Stromal cell of bone marrow (primary cell): ENCODE data around the gene DYNC1H1.
A peak's percentile ranks its signal among the peaks of the same experiment; 100 is the strongest.
"Not testable (repeated sequence)": the region's sequence is repeated elsewhere in the genome, so short reads cannot be mapped to it uniquely, and the experiment has no call there.

Experiments
- DNase-seq: peaks from one replicate; pipeline ENCODE4 v3.0.0-alpha.2; 2012; ENCODE audit warnings: low read depth

The DYNC1H1 gene

DNA sequence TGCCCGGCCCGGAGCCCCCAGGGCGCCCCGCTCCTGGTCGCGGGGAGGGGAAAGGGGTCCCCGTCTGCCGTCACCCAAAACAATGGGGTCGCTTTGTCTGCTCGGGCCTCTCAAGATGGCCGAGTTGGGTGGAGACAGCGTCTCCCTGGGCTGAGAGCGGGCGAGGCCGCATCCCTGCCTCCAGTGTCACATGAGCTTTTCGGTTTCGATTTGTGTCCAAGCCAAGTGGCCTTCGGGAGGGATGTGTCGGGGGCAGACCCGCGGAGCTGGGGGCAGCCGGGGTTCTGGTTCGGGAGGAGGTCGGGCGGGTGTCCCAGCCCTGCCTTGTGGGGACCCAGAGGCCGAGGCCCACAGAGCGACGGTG, 790 bp downstream of the DYNC1H1 start:
- peak; percentile 42 for DNase-seq

DNA sequence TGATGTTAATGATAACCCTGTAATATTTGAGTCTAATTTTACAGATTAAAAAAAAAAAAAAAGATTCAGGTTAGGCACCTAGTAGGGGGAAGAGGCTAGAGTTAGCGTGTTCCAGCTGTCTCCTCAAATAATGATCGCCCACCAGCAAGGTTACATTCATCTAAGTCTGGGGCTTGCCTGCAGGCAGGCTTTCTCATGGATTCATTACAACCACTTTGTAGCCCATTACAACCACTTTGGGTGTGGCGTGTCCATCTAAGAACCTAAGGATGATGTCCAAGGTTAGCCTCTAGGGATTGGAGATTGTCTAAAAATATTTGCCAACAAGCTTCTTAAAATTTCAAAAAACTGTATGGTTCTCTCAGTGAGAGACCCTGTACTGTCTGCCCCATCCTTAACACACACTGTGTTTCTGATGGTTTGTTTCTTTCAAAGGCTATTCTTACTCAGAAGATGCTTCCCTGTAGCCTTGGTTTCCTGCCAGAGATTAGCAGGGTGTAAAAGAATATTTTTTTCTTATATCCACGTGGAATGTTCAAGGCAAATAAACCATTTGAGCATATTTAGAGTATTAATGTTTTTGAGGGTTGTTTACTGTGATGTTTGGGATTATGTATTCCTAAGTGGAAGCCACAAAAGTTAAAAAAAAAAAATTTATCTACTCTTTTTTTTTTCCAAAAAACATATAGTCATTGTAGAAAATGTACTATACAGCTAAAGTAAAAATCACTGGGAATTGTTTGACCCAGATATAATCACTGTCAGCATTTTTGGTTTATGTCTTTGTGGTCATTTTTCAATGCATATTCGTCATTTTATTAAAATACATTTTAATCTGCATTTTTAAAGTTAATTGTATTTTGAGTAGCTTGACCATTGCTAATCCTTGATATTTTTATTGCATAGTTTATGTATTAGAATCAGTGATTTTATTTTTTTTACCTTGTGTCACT, 1.7 kb downstream of the DYNC1H1 start:
- DNase-seq = no peak

DNA sequence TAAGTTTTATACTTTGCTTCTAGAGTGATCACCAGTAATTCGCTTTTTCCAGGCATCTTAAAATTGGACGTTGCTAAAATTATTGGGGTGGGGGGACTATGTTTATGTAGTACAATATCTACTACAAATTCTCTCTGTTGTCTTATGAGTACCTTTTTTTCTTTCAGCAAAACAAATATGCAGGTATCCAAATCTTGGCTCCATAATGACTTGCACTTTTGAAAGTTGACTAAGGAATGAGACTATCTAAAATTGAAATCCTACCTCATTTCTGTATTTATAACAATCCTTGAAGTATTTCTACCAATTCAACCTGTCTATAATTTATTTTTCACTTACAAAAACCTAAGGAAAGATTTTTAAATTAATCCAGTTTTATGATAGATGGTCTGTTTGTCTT, 2.4 kb downstream of the DYNC1H1 start:
- DNase-seq = no peak

DNA sequence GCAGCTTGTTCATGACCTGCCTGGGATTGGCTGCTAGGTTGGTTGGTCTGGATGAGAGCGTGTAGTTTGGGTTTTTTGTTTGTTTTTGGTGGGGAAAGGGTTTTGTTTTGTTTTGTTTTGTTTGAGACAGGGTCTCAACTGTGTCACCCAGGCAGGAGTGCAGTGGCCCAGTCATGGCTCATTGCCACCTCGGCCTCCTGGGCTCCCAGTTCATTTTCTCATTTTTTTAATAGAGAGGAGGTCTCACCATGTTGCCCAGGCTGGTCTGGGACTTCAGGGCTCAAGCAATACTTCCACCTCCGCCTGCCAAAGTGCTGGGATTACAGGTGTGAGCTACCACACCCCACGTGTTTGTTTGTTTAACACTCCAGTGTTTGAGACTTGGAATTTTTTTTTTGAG, 3.8 kb downstream of the DYNC1H1 start:
- DNase-seq = no peak

DNA sequence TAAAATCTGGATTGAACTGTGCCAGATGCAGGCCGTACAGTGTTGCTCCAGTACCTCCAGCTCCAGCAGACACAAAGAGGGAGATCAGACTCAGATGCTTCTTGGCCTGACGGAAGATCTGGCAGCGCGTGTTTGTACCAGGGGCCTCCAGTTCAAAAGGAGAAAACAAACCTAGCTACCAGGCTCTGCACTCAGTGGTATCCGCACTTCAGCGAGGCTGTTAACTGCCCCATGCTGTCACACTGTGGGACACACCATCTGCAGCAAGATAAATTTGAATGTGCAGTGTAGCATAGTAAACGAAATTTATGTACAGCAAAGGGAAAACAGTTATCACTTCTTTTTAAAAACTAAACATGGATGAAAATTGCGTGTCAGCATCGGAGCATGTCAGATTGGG, 5.1 kb downstream of the DYNC1H1 start:
- no peak for DNase-seq

DNA sequence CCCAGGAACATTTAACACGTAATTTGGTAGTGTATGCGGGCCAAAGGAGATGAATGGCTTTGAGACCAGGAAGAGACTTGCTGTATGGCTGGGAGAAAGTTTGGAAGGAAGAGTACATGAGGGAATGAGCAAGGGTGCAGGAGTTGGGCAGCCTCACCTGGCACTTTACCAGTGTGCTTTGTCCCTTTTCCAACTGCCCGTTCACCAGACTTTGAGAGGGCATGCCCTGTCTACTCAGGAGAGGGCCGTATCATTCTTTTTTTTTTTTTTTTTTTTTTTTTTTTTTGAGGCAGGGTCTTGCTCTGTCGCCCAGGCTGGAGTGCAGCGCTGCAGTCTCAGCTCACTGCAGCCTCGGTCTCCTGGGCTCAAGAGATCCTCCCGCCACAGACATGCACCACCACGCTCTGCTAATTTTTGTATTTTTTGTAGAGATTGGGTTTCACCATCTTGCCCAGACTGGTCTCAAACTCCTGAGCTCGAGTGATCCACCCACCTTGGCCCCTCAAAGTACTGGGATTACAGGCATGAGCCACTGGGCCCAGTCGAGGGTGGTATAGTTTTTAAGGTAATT, 6.5 kb downstream of the DYNC1H1 start:
- no peak for DNase-seq

DNA sequence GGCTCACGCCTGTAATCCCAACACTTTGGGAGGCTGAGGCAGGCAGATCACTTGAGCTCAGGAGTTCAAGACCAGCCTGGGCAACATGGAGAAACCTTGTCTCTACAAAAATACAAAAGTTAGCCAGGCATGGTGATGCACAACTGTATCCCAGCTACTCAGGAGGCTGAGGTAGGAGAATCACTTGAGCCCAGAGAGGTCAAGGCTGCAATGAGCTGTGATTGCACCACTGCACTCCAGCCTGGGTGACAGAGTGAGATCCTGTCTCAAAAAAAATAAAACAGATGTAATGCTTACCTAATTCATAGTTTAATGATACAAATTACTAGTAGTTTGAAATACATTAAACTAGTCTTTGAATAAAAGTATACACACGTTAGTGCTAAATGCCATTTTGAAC, 7.1 kb downstream of the DYNC1H1 start:
- DNase-seq = not testable (repeated sequence)

DNA sequence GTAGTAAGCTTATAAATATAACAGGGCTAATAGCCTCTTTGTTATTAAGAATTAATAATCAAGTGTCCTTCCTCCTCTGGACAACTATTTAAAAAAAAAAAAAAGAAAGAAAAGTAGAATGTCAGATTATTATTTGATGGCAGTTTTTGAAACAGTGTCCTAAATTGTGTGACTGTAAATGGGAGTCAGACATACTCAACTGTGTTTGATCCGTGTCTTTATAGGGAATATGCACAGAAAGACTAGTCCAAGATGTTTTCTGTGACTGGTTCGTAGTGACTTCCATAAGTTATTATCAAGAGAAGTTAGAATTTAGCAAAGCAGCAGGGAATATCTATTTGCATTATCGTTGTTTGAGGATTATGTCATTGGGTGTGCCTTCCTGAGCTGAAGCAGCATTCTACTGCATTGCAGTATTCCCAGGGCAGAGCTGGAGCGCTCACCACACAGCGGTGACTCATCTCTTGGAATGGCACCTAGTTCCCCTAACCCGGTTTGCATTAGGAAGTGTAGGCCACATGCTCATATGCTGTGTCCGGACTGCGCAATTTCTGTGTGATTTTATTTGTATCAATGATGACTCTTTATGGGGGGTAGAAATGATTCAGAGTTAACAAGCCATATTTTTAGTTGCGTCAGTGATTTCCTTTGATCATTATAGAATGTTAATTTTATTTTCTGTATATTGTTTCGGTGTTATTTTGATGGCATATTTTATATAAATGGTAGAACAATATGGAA, 7.9 kb downstream of the DYNC1H1 start:
- DNase-seq = peak; percentile 99

DNA sequence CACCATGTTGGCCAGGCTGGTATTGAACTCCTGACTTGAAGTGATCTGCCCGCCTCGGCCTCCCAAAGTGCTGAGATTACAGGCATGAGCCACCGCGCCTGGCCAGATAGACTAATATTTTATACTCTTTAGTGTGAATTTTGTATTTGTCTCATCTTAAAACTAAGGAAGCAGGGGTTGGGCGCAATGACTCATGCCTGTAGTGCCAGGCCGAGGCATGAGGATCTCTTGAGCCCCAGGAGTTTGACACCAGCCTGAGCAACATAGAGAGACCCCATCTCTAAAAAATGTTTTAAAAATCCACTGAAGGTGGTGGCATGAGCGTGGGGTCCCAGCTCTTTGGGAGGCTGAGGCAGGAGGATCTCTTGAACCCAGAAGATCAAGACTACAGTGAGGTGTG, 9.0 kb downstream of the DYNC1H1 start:
- DNase-seq = no peak

DNA sequence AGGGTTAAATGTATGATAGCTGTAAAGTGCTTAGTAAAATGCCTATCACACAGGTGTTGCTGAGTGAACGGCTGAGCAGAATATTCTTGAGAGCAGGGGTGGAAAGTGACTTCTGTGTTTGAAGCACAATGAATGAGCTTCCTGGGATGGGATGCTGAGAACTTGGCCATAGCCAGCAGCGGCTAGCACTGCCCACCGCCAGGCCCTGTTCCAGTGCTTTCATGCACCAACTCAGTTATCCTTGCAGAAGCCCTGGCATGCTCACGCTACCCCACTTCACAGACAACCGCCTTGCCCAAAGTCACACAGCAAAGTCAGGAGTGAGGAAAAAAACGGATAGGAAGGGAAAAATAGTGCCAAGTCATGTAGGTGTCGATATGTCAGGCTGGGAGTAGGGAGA, 10.9 kb downstream of the DYNC1H1 start:
- no peak for DNase-seq

DNA sequence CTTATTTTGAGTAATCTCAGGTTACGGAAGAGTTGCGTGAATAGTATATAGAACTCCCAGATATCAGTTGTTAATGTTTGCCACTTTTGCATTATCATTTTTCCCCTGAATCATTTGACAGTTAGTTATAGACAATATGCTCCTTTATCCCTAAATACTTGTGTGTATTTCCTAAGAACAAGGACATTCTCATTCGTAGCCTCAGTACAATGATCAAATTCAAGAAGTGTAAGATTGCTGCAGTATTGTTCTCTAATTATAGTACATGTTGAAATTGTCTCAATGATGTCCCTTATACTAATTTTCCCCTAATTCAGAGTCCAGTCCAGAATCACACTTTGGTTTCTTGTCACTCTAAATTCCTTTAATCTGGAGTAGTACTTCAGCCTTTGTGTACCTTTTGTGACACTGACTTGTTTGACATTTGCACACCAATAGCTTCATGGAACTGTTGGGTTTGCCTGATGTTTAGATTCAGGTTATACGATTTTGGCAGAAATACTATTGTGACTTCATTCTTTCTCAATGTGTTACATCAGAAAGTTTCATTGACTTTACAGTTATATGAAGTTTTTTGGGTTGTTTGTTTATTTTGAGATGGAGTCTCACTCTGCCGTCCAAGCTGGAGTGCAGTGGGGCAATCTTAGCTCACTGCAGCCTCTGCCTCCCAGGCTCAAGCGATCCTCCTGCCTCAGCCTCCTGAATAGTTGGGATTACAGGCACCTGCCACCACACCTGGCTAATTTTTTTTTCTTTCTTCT, 13.1 kb downstream of the DYNC1H1 start:
- no peak for DNase-seq

DNA sequence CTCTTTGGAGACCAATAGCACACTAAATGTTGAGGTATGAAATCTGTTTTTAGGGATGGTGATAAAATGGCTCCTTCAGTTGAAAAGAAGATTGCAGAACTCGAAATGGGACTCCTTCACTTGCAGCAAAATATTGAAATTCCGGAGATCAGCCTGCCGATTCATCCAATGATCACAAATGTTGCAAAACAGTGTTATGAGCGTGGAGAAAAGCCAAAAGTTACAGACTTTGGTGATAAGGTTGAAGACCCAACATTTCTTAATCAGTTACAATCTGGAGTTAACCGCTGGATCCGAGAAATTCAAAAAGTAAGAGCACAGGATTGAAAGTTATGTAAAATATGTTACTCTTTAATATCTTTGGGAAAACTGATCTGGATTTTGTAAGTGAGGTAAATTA, 15.3 kb downstream of the DYNC1H1 start:
- no peak for DNase-seq

DNA sequence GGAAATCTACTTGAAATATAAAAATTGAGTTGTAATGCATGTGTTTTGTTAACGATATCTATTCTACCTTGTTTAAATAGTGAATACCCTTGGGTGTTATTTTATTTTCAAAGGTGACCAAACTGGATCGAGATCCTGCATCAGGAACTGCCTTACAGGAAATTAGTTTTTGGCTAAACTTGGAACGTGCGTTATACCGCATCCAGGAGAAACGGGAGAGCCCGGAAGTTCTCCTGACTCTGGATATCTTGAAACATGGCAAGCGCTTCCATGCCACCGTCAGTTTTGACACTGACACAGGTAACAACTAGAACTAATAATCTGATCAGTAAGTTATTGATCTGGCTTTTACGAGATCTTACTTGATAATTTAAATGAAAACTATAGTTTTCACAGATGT, 15.9 kb downstream of the DYNC1H1 start:
- no peak for DNase-seq

DNA sequence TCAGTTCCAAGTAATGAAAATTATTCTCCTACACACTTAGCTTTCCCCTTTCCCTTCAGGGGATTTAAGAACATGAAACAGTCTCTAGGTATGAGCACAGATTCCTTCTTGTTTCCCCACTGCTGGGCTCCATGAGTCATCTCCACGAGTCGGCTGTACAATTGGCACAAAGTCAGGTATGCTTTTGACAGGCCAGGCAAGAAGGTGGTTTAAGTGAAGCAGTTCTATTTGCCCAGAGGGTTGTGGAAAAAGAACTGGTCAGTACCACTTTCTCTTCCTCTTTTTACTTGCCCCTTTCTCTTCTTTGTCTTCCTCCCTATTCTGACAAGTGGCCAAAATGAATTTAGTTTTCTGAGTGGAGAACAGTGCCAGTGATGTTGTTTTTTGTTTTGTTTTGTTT, 16.3 kb downstream of the DYNC1H1 start:
- peak; percentile 92 for DNase-seq

DNA sequence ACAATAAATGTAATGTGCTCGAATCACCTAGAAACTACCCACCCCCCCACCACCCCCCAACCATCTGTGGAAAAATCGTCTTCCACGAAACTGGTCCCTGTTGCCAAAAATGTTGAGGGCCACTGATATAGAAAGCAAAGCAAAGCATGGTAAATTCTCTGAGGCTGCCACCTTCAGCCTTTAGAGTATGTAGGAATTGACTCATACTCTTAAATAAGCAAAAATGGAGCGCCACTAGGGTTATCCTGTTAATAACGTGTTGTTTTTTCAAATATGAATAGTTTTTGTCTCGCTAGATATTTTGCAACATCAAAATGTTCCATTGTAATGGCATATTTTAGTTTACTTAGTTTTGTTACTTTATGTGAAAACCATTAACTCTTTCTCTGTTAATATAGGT, 18.2 kb downstream of the DYNC1H1 start:
- DNase-seq = no peak

DNA sequence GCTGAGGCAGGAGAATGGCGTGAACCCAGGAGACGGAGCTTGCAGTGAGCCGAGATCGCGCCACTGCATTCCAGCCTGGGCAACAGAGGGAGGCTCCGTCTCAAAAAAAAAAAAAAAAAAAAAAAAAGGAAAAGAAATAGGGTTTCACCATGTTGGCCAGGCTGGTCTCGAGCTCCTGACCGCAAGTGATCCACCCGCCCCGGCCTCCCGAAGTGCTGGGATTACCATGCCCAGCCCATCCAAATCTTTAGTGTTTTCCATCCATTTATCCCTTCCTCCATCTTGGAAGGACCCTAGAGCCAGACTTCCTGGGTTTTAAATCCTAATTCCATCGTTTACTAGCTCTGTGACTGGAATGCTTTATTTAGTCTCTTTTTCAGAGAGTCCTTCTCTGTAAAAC, 20.5 kb downstream of the DYNC1H1 start:
- not testable (repeated sequence) for DNase-seq

DNA sequence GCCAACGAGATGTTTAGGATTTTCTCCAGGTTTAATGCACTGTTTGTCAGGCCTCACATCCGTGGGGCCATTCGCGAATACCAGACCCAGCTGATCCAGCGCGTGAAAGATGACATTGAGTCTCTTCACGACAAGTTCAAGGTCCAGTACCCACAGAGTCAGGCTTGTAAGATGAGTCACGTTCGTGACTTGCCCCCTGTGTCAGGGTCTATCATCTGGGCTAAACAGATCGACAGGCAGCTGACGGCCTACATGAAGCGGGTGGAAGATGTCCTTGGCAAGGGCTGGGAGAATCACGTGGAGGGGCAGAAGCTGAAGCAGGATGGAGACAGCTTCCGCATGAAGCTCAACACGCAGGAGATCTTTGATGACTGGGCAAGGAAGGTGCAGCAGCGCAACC, 21.6 kb downstream of the DYNC1H1 start:
- no peak for DNase-seq

DNA sequence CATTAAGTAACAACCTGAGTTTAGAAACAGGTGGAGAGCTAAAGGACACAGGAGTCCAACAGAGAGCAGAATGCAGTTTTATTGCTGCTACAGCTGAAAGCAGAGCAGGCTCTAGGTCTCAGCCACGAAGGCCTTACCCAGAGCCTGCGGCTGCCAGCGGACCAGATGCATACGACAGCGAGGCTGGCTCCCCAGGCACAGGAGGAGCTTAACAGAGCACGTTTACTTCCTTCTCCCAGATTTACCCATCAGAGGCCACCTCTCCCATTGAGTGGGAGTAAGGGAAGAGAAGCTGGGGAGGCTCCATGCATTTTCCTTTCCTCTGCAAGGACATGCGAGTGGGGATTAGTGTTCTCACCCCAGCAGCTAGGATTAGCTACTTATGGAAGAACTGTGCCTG, 22.6 kb downstream of the DYNC1H1 start:
- DNase-seq = no peak

DNA sequence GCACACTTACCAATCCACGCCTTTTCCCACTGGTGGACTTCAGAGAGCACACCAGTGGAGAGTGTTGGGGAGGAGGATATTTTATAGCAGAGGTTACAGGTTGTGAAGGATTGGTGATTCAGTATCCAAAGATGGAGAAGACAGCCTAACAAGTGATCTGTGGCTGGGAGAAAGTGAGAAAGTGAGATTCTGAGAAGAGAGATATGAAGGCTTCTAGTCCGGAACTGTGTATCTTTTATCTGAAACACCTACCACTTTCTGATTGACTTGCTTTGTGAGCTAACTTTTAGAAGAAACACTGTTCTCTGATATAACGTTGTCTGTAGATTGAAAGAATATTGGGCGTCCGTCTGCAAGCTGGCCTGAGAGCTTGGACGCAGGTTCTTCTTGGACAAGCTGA, 24.0 kb downstream of the DYNC1H1 start:
- no peak for DNase-seq

DNA sequence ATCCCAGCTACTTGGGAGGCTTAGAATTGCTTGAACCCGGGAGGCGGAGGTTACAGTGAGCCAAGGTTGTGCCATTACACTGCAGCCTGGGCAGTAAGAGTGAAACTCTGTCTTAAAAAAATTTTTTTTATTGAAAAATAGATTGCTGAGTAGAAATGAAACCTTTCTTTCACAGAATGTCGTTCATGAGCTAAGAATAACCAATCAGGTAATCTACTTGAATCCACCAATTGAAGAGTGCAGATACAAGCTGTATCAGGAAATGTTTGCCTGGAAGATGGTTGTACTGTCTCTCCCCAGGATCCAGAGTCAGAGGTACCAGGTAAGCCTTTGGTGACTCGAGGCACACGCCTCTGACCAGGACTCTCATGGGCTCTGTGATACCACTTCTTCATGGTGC, 27.0 kb downstream of the DYNC1H1 start:
- no peak for DNase-seq

DNA sequence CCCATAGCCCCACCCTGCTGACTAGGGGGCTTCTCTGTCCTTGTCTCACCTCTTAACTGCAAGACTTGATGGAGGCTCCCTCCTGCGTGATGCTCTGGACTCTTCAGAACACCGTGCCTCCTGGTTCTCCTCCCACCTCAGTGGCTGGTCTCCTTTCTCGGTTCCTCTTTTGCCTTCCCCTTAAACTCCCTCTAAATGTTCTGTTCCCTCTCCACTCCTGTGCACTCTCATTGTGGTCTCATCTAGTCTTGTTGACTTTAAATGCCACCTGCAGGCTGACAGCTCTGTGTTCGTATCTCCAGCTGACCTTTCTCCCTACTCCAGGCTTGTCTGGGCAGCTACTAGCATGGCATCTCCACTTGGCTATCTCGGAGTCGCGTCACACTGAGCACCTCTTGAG, 28.3 kb downstream of the DYNC1H1 start:
- DNase-seq = no peak
